ENCODE data around the gene QPCT.

The QPCT gene

DNA sequence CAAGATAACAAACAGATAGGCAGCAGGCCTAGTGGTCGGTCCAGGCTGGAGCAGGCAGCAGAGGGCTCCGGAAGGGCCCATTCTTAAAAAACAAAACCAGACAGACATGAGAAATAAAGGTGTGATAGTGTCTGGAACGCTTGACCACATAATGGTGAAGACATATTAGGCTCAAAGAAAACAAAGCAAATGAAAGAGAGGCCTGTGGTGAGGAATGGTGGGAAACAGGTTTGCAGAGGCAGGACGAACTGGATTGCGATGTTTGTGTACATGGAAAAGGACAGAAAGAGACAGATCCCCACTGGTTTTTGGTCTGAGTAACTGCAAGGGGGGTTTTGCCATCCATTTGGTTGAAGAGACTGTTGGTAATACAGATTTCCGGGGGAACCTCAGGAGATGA, 19.9 kb downstream of the QPCT start:
- DNase-seq (ENCODE audit: low read depth, low spot score): no peak
- in situ Hi-C loops (cut with HindIII; ENCODE audit: low sequenced_read_pairs): no loop called here
- no peak overlapping the region for H3K4me3 ChIP-seq (ENCODE audit: low read depth, low read length)
- TF ChIP-seq, protein P1, sequence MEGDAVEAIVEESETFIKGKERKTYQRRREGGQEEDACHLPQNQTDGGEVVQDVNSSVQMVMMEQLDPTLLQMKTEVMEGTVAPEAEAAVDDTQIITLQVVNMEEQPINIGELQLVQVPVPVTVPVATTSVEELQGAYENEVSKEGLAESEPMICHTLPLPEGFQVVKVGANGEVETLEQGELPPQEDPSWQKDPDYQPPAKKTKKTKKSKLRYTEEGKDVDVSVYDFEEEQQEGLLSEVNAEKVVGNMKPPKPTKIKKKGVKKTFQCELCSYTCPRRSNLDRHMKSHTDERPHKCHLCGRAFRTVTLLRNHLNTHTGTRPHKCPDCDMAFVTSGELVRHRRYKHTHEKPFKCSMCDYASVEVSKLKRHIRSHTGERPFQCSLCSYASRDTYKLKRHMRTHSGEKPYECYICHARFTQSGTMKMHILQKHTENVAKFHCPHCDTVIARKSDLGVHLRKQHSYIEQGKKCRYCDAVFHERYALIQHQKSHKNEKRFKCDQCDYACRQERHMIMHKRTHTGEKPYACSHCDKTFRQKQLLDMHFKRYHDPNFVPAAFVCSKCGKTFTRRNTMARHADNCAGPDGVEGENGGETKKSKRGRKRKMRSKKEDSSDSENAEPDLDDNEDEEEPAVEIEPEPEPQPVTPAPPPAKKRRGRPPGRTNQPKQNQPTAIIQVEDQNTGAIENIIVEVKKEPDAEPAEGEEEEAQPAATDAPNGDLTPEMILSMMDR (IDR thresholded peaks at IDR 0.05; ENCODE audit: low read depth, low read length): no peak

DNA sequence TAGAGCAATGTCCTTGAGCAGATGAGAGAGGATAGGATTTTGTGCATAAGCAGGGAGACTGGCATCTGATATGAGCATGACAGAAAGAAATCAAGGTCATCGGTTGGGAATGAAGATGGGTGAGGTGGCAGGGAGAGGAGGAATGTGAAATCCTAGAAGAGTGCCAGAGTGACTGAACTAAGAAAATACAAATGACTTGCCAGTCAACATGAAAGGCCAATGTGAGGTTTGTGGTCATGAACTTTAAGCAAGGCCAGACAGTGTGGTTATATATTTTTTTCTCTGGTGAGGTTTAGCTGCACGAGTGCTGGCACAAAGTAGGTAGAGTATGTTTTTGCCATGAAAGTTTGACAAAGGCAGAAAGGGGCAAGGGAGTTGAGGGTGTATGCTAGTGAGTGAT, 21.2 kb downstream of the QPCT start:
- TF ChIP-seq, protein P1 (IDR thresholded peaks at IDR 0.05; ENCODE audit: low read depth, low read length): no peak
- H3K4me3 ChIP-seq (ENCODE audit: low read depth, low read length): no peak overlapping the region
- no peak for DNase-seq (ENCODE audit: low read depth, low spot score)
- in situ Hi-C loops (cut with HindIII; ENCODE audit: low sequenced_read_pairs): no loop called here

DNA sequence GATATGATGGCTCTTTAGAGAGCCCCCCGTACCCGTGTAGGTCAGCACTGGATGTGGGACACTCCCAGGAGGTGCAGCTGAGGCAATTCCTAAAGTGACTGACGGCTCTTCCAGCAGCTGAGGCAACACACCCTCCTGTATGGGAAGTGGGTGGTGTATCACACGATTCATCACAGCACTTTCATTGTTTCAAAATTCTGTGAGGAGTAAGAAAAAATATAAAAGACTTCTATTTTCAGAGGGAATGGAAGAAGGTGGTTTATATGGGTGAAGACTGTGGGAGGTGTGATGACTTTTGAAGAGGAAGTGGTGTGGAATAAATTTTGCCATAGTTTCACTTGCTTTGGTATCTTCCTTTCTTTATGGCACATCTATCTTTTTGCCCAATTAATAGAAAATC, 22.3 kb downstream of the QPCT start:
- in situ Hi-C loops (cut with HindIII; ENCODE audit: low sequenced_read_pairs): no loop called here
- DNase-seq (ENCODE audit: low read depth, low spot score): no peak
- H3K4me3 ChIP-seq (ENCODE audit: low read depth, low read length): no peak overlapping the region
- TF ChIP-seq, protein P1 (IDR thresholded peaks at IDR 0.05; ENCODE audit: low read depth, low read length): no peak

DNA sequence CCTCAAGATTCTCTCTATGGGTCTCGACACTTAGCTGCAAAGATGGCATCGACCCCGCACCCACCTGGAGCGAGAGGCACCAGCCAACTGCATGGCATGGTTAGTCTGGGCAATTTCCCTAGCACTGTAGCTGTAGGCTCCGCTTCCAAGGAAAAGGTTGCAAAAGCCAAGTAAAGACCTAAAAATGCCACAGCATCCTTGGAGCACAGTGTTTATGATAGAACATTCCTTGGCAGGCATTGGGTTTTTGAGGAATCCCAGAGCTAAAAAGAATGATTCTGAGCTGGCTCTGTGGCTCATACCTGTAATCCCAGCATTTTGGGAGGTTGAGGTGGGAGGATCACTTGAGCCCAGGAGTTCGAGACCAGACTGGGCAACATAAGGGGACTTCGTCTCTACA, 22.9 kb downstream of the QPCT start:
- H3K4me3 ChIP-seq (ENCODE audit: low read depth, low read length): no peak overlapping the region
- in situ Hi-C loops (cut with HindIII; ENCODE audit: low sequenced_read_pairs): no loop called here
- no peak for DNase-seq (ENCODE audit: low read depth, low spot score)
- TF ChIP-seq, protein P1 (IDR thresholded peaks at IDR 0.05; ENCODE audit: low read depth, low read length): no peak

DNA sequence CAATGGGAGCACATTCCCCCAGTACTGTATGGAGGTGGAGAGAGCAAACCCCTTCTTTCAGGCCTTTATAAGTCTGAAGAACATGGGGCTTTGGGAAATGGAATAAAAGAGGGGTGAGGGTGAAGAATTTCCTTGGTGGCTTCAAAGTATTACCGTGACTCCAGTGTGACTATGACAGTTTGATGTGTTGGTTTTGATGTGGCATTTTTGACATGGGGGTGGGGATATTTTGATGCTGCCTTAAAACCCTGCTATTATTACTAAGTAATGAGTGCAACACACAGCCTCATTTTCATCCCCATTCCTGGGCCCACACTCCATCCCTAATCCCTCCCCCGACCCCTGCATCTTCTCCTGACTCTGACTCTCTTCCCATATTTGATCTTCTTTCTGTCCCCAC, 23.6 kb downstream of the QPCT start:
- DNase-seq (ENCODE audit: low read depth, low spot score): no peak
- no peak overlapping the region for H3K4me3 ChIP-seq (ENCODE audit: low read depth, low read length)
- in situ Hi-C loops (cut with HindIII; ENCODE audit: low sequenced_read_pairs): no loop called here
- TF ChIP-seq, protein P1 (IDR thresholded peaks at IDR 0.05; ENCODE audit: low read depth, low read length): no peak

DNA sequence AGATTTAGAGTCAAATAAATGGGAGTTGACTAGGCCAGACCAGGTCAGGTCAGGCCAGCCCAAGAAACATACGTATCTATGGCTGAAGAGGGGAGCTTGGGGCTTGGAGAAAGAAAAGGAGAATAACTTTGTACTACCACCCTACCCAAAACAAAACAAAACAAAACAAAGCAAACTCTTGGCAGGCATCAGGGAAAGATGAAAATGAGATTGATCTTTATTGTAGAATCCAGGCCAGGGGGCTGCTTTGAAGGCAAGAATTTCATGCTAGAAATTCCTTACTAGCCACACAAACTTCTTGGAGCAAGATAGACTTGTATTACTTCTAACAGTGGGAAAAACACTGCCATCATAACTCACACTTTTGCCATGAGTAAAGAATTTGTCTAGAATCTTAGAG, 26.2 kb downstream of the QPCT start:
- TF ChIP-seq, protein P1 (IDR thresholded peaks at IDR 0.05; ENCODE audit: low read depth, low read length): no peak
- DNase-seq (ENCODE audit: low read depth, low spot score): no peak
- in situ Hi-C loops (cut with HindIII; ENCODE audit: low sequenced_read_pairs): no loop called here
- H3K4me3 ChIP-seq (ENCODE audit: low read depth, low read length): no peak overlapping the region

DNA sequence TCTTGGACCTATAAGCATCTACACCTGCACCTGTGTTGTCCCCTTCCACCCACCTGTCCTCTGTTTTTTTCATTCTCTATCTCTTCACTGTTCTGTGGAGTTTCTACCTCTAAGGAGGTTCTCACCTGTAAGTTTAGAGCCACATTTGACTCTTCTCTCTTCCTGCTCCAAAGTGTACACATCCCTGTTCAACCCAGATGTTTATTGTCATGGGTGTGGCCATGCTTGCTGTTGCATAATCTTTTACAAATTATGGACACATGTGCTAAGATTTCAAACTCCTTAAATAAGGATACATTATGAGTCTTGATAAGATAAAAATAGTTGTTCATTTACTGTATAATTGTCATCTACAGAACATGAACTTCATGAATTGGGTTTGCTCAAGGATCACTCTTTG, 27.6 kb downstream of the QPCT start:
- no peak overlapping the region for H3K4me3 ChIP-seq (ENCODE audit: low read depth, low read length)
- in situ Hi-C loops (cut with HindIII; ENCODE audit: low sequenced_read_pairs): no loop called here
- DNase-seq (ENCODE audit: low read depth, low spot score): no peak
- TF ChIP-seq, protein P1 (IDR thresholded peaks at IDR 0.05; ENCODE audit: low read depth, low read length): no peak

All from astrocyte of the spinal cord (primary cell).